ENCODE measurements around the gene TLE3.

TLE3 gene

DNA sequence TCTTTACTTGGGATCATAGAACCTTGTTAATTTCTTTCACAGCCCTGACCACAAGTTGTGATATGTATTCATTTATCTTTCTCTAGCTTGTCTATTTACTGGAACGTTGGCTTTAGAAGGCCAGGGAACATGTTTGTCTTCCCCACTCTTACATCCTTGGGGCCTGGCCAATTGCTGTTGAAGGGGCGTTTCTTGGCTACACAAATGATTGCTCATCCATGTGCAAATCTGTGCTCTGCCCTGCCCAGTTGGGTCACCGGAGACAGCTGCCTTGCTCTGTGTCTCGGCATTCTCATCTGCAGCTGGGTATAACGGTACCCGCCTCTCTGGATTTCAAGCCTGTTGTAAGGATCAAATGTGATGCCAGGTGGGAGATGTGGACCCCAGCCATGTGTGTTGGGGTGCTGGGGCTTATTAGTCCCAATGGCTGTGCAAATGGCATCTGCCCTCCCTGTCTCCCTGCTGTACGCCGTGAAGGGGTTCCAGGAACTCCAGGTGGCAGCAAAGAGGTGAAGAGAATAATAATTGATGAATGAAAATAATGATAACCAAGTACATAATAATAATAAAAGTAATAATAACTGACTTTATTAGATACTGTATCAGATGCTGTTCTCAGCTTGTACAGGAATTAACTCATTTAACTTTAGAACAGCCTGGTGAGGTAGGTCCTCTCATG is 24.0 kb upstream of the TLE3 start:
- no peaks in the 10 kb centered on the region for H3K27me3 ChIP-seq (ENCODE audit: insufficient read depth, low read depth, severe bottlenecking)
- H3K27ac ChIP-seq: no peak overlapping the region
- no peak for DNase-seq
- no peaks in the 10 kb centered on the region for H3K9me3 ChIP-seq (ENCODE audit: severe bottlenecking)
- no peaks in the 10 kb centered on the region for H3K36me3 ChIP-seq
- H3K4me3 ChIP-seq (ENCODE audit: low read depth, low read length): no peak overlapping the region
- no peak for TF ChIP-seq CTCF (IDR thresholded peaks at IDR 0.05; ENCODE audit: low read depth, low read length)

DNA sequence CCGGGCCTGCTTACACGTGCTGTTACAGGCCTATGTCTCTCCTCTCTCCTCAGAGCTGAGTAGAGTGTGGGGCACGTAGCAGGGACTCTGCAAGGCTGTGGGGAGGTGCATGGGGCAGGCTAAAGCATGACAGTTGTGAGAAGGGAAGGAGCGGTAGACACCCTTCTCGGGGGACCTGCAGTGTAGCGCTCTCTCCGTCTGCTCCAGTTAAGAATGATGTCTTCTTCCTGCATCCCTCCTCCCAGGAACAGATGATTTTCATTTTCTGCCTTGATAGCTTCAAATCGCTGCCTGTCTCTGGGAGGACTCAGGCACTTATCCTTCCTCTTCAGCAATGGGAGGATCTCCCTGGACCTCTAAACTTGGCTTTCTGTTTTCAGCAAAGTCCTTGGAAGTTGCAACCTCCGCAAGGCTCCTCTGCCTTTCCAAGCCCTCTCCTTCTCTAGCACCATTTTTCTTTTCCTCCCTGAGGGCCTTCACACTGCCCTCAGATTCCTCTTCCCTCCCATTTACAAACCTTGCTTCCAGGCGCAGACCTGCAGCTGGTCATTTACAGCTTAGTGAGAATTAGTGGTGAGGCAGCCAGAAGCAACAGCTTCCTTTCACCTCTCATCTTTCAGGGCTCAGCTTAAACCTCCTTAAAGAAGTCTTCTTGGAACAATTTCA is 23.4 kb upstream of the TLE3 start:
- no peaks in the 10 kb centered on the region for H3K9me3 ChIP-seq (ENCODE audit: severe bottlenecking)
- no peaks in the 10 kb centered on the region for H3K27me3 ChIP-seq (ENCODE audit: insufficient read depth, low read depth, severe bottlenecking)
- TF ChIP-seq CTCF (IDR thresholded peaks at IDR 0.05; ENCODE audit: low read depth, low read length): no peak
- DNase-seq: peak; percentile 30
- H3K36me3 ChIP-seq: no peaks in the 10 kb centered on the region
- H3K27ac ChIP-seq: no peak overlapping the region
- no peak overlapping the region for H3K4me3 ChIP-seq (ENCODE audit: low read depth, low read length)

GRCh38 chr15:70119911-70120508 is 22.3 kb upstream of the TLE3 start:
- Histone ChIP-seq H3K27me3 (ENCODE audit: insufficient read depth, low read depth, severe bottlenecking) (no peaks in the 10 kb centered on the region), H3K9me3 (ENCODE audit: severe bottlenecking) (no peaks in the 10 kb centered on the region), H3K27ac (no peak overlapping the region), H3K4me3 (ENCODE audit: low read depth, low read length) (no peak overlapping the region), H3K36me3 (no peaks in the 10 kb centered on the region)
- no peak for TF ChIP-seq CTCF (IDR thresholded peaks at IDR 0.05; ENCODE audit: low read depth, low read length)
- no peak for DNase-seq

DNA sequence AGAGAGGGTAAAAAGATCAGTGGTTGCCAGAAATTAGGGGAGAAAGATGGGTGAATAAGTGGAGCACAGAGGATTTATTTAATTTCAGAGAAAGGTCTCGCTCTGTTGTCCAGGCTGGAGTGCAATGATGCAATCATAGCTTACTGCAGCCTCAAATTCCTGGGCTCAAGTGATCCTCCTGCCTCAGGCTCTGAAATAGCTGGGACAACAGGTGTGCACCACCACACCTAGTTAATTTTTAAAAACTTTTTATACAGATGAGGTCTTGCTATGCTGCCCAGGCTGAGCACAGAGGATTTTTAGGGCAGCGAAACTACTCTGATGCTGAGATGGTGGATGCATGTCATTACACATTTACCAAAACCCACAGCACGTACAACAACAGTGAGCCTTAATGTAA is 20.9 kb upstream of the TLE3 start:
- no peak overlapping the region for H3K4me3 ChIP-seq (ENCODE audit: low read depth, low read length)
- DNase-seq: no peak
- H3K9me3 ChIP-seq (ENCODE audit: severe bottlenecking): no peaks in the 10 kb centered on the region
- no peak for TF ChIP-seq CTCF (IDR thresholded peaks at IDR 0.05; ENCODE audit: low read depth, low read length)
- no peaks in the 10 kb centered on the region for H3K36me3 ChIP-seq
- H3K27me3 ChIP-seq (ENCODE audit: insufficient read depth, low read depth, severe bottlenecking): no peaks in the 10 kb centered on the region
- H3K27ac ChIP-seq: no peak overlapping the region

DNA sequence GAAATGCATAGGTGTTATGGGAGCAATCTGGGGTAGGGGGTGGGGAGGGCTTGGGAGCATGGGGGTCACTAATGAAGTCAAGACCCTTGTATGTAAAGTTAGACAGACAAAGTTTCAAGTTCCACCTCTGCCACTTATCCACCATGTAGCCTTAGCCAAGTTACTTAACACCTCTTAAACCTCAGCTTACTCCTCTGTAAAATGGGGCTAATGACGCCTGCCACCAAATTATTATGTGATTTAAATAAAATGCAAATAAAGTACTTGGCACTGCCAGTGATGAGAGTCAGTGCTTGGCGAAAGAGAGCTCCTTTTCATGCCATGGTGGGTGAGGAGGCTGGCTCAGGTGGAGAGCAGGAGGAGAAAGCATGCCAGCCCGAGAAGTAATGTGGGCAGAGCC is 18.6 kb upstream of the TLE3 start:
- no peaks in the 10 kb centered on the region for H3K9me3 ChIP-seq (ENCODE audit: severe bottlenecking)
- TF ChIP-seq CTCF (IDR thresholded peaks at IDR 0.05; ENCODE audit: low read depth, low read length): no peak
- no peak for DNase-seq

More for the DNA sequence above, 18.6 kb upstream of the TLE3 start:
- no peaks in the 10 kb centered on the region for H3K36me3 ChIP-seq
- no peak overlapping the region for H3K27ac ChIP-seq
- no peaks in the 10 kb centered on the region for H3K27me3 ChIP-seq (ENCODE audit: insufficient read depth, low read depth, severe bottlenecking)
- no peak overlapping the region for H3K4me3 ChIP-seq (ENCODE audit: low read depth, low read length)
